LNCAP (cell line): ENCODE results near the gene KLF15.

ENCODE experiments used
- TF ChIP-seq, protein P1 (sequence below): fragments of 450-650 bp; IDR thresholded peaks from 2 replicates; pipeline ENCODE4 v1.5.1; 2017; ENCODE audit warnings: mild to moderate bottlenecking

The KLF15 gene

DNA sequence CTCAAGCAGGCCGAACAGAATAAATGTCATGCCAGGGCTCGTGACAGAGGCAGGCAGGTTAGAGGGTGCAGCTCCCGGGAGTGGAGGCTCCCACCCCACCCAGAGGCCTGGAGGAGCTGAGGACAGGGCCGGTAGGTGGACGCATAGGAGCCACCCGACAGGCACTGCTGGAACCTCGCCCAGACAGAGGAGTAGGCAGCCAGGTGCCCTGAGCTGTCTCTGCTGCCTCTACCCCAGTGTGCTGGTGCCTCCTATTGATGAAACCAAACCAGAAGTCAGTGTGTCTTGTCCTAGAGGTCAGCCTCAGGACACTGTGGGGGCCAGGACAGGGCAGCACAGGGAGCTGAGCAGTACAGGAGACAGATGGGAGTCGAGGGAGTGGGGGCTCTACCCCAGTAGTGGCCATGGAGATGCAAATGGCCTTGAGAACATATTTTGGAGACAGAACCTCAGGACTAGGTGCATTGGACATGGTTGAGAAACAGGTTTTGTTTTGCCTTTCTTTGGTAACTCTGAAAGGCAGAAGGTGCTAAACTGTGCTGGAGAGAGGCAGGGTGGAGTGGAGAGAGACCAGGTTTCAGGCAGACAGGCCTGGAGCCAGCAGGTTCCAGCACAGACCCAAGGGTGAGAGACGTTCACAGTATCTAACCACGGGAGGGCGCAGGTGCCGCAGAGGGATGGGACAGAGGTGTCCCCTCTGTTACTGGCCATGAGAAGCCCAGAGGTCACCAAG is 15.4 kb upstream of the KLF15 start:
- TF ChIP-seq, protein P1, sequence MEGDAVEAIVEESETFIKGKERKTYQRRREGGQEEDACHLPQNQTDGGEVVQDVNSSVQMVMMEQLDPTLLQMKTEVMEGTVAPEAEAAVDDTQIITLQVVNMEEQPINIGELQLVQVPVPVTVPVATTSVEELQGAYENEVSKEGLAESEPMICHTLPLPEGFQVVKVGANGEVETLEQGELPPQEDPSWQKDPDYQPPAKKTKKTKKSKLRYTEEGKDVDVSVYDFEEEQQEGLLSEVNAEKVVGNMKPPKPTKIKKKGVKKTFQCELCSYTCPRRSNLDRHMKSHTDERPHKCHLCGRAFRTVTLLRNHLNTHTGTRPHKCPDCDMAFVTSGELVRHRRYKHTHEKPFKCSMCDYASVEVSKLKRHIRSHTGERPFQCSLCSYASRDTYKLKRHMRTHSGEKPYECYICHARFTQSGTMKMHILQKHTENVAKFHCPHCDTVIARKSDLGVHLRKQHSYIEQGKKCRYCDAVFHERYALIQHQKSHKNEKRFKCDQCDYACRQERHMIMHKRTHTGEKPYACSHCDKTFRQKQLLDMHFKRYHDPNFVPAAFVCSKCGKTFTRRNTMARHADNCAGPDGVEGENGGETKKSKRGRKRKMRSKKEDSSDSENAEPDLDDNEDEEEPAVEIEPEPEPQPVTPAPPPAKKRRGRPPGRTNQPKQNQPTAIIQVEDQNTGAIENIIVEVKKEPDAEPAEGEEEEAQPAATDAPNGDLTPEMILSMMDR = no peak; the same call in 1 of the 2 replicates

DNA sequence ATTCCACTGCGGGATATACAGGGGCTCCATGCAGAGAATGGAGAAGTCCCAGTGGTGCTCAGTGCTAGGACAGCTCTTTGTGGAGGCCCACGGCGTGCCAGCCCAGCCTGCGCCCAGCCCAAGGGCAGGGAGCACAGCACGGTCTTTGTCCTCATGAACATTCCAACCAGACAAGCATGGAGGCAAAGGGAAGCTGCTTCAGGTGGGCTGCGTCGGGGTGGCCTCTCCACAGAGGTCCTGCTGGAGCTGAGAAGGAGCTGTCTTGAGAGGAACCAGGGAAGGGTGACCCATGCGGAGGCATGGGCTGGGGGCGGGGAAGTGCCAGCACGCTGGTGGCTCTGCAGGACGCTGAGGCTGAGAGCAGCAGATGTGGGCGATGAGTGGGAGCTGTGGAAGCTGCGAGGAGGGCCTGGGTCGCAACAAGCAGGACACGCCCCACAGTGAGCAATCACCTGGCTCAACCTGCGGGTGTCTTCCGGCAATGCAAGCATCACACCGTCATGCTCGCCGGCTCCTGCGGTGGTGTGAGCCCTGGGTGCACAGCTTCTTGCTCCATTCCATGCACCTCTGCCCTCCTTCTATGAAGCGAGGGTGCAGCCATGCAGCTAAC is 14.0 kb upstream of the KLF15 start:
- TF ChIP-seq, protein P1 = no peak

DNA sequence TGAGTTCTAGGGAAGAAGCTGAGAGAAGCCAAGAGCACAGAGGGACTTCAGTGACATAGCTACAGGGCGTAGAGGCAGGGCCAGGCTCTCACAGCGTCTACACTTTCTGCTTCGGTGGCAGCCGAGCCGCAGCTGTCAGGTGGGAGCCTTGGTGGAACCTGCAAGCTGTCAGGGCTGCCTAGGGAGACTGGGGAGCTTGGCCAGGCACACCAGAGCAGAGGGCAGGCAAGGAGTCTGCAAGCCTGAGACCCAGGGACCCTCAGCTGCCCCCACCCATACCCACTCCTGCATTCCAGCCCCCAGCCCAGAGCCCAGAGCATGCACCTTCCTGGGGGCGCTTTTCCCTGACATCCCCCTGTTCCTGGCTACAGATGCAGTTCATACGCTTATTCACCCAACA is 13.4 kb upstream of the KLF15 start:
- TF ChIP-seq, protein P1 = no peak

DNA sequence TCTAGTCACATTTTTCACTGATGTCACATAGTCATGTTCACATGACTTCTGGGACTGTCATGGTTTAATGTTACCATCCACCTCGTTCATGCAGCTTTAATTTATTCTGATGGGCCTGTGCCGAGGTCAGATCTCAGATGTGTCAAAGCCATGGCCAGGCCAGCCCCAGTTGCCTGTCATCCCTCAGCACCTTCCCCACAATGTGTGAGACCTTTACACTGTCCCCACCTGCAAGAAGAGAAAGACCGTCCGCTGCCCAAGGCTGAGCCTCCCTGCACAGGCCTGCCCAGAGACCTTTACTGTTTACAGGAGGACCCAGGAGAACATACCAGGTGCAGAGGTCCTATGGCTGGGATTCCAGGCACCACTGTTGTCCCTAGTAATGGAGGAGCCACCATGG is 12.8 kb upstream of the KLF15 start:
- TF ChIP-seq, protein P1 = no peak

DNA sequence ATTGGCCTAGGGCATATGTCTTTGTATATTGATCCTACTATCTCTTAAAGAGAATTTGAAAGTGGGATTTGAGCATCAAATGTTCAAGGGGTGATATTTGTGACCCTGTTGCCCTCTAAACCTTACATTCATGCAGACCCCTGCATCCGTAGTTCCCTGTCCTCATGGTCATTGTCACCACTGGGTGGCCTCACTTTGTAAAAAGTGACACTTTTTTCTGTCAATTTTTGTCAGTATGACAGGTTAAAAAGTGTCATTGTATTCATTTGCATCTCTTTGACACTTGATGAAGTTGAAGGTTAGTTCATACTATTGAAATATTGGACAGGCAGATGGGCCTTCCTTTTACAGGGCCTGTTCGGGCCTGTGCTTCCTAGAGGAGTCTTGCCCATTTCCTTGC is 12.3 kb upstream of the KLF15 start:
- TF ChIP-seq, protein P1 = no peak

DNA sequence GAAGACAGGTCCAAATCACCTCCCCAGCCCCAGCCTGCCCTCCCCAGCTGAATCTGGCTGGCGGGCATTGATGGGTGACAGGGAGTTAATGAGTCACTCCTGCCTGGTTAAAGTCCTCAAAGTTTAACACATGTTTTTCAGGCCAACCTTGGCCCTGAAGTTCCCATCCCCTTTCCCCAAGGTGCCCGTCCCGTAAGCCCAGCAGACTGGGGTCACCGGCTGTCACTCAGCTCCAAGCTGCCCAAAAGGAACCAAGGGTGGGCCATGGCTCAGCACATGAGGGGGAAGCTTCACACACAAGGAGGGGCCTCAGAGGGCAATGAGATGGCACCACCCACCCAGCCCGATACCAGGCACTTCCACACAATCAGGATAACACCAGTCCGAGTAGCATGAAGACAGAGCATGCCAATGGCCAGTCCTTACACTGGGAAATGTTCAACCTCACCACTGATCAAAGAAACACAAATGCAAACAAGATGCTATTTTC is 10.2 kb upstream of the KLF15 start:
- TF ChIP-seq, protein P1 = no peak

DNA sequence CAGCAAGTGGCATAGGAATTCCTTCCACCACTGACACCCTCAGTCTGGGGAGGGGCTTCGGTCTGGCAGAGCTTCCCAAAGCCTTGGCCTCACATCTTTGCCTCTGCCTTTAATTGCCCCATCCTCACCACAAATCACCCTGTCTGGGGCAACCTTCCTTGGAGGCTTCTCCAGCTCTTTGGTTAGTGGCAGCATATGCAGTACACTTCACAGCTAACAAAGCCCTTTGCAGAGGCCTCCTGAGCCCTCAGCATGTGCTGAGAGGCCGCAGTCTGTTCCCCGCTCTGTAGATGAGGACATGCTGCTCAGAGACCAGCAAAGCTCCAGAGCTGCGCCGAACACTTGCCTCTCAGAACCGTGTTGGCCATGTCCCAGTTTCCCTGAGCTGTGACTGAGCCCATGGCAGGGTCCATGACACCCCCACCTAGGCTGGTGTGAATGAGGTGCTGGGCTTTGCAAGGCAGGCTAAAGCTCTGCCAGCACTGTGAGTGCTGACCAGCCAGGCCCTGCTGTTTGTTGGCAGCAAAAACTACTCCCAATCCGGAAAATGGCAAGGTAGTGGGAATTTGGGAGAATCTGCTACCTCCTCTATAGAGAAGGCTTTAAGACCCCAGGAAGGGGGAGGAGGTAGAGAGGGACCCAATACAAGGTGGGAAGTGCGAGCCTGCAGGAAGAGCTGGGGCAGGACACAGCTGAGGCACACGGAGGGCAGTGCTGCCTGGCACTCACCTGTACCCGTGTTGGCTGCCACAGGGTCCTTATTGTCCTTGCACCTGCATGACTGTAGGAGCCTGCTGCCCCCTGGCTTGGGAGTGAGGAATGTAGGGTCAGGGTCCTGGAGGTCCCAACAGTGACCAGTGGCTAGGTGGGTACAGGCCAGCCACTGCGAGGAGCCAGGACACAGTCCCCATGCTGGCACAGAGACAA is 8.4 kb upstream of the KLF15 start:
- TF ChIP-seq, protein P1 = no peak
